H1 (cell line): ENCODE measurements around the gene OR2Y1. TPM values are rescaled to one million over a fixed set of nuclear protein-coding genes. Genes with fewer than 3 reads are reported as not detected.

Experiments
- CBX5 ChIP-seq: fragments of 300-800, 300-1000 bp; sonication (generic); IDR thresholded peaks from 2 replicates; pipeline ENCODE4 v1.7.1; 2016; ENCODE audit warnings: antibody characterized with exemption, low read length, low read depth
- CBX8 ChIP-seq: fragments of 300-800, 300-1000 bp; sonication (generic); IDR thresholded peaks from 2 replicates; pipeline ENCODE4 v1.7.1; 2016; ENCODE audit warnings: low read depth, low read length, borderline replicate concordance
- CTBP2 ChIP-seq: IDR thresholded peaks from 2 replicates; pipeline ENCODE4 v1.7.0; 2011; ENCODE audit warnings: borderline replicate concordance, mild to moderate bottlenecking, moderate library complexity, mixed read lengths, low read length; ENCODE audit not compliant: insufficient read depth, insufficient read length
- E2F6 ChIP-seq: IDR thresholded peaks from 2 replicates; pipeline ENCODE4 v1.6.1; 2012; ENCODE audit warnings: inconsistent platforms
- EGR1 ChIP-seq: IDR thresholded peaks from 2 replicates; pipeline ENCODE4 v1.6.1; 2011; ENCODE audit warnings: low read depth, low read length, borderline replicate concordance
- EZH2 ChIP-seq: fragments of 200-600 bp; sonication (generic); IDR thresholded peaks from 2 replicates; pipeline ENCODE4 v1.7.1; 2012; ENCODE audit warnings: low read depth, mild to moderate bottlenecking, moderate library complexity, low read length, inconsistent platforms; ENCODE audit not compliant: severe bottlenecking
- JUN ChIP-seq: IDR thresholded peaks from 2 replicates; pipeline ENCODE4 v1.6.1; 2011; ENCODE audit warnings: low read depth, mild to moderate bottlenecking, improper control_type of control experiment, low read length
- KDM1A ChIP-seq: fragments of 200-600, 300-600 bp; sonication (generic); IDR thresholded peaks from 2 replicates; pipeline ENCODE4 v1.7.1; 2016; ENCODE audit warnings: mild to moderate bottlenecking, low read length, borderline replicate concordance
- NRF1 ChIP-seq: IDR thresholded peaks from 2 replicates; pipeline ENCODE4 v1.6.1; 2011; ENCODE audit warnings: mild to moderate bottlenecking, low read depth, low read length, improper control_type of control experiment
- PHF8 ChIP-seq: fragments of 200-600 bp; sonication (generic); conservative IDR thresholded peaks from 2 replicates; pipeline ENCODE4 v1.7.1; 2012; ENCODE audit warnings: low read depth, mild to moderate bottlenecking, inconsistent platforms, low read length, moderate library complexity
- RFX5 ChIP-seq: IDR thresholded peaks from 2 replicates; pipeline ENCODE4 v1.6.1; 2011; ENCODE audit warnings: low read depth, low read length, improper control_type of control experiment, borderline replicate concordance
- RXRA ChIP-seq: IDR thresholded peaks from 2 replicates; pipeline ENCODE4 v1.6.1; 2011; ENCODE audit warnings: low read depth, mild to moderate bottlenecking, low read length, moderate library complexity; ENCODE audit not compliant: insufficient read depth
- SAP30 ChIP-seq: fragments of 300-600 bp; sonication (generic); IDR thresholded peaks from 2 replicates; pipeline ENCODE4 v1.7.1; 2012; ENCODE audit warnings: low read length, moderate library complexity, mild to moderate bottlenecking, inconsistent platforms; ENCODE audit not compliant: insufficient read depth, insufficient replicate concordance
- SIRT6 ChIP-seq: IDR thresholded peaks from one replicate; pipeline ENCODE4 v1.7.1; 2012; ENCODE audit warnings: low read length, inconsistent platforms
- SRF ChIP-seq: IDR thresholded peaks from 2 replicates; pipeline ENCODE4 v1.6.1; 2011; ENCODE audit warnings: mild to moderate bottlenecking, low read depth, low read length, moderate library complexity
- SUZ12 ChIP-seq: fragments of 200-600 bp; sonication (generic); IDR thresholded peaks from 2 replicates; pipeline ENCODE4 v1.6.1; 2012; ENCODE audit warnings: mild to moderate bottlenecking, inconsistent platforms, low read length, moderate library complexity, mixed read lengths
- polyA plus RNA-seq, 7 experiments: library from polyadenylated mRNA; depleted of rRNA in 3 of 7; stranded (reverse) in 5 of 7; unstranded in 2 of 7; fragments of >200 nt in 5 of 7; fragments of 200-250 nt in 2 of 7; gene quantifications; 1 replicate in 5 of 7; 2 replicates in 1 of 7; 4 replicates in 1 of 7; pipeline versions ENCODE4 v1.2.1 to v1.2.3, GENCODE V29; 2011 to 2013; ENCODE audit warnings: missing spikeins in 2 of 7, mixed read lengths in 2 of 7
- total RNA-seq: library from RNA; stranded (reverse); fragmentation: NEBNext Ultra II Directional; extraction: Animal tissue kit (Norgen Biotek cat#: 25700); gene quantifications from 2 replicates; pipeline ENCODE4 v1.2.1, GENCODE V29; 2021

Gene OR2Y1
- total and polyA plus RNA-seq, 2 of the 8 experiments (the other 6 are each of a cell fraction or from before 2014, with no cell fraction given): not detected

- TF ChIP-seq E2F6: peak; percentile 70
- no peak for TF ChIP-seq SAP30
- no peak for TF ChIP-seq CTBP2
- no peak for TF ChIP-seq CBX8
- TF ChIP-seq PHF8: 0 out of 2 replicates have a peak, but pooled peaks have one; percentile 3
- TF ChIP-seq EZH2: no peak
- no peak for TF ChIP-seq CBX5
- TF ChIP-seq NRF1: no peak
- no peak for TF ChIP-seq KDM1A
- TF ChIP-seq JUN: no peak
- TF ChIP-seq SRF: no peak
- TF ChIP-seq RXRA: no peak
- TF ChIP-seq SIRT6: no peak
- no peak for TF ChIP-seq SUZ12
- TF ChIP-seq RFX5: no peak
- TF ChIP-seq EGR1: 0 out of 2 replicates have a peak, but pooled peaks have one; percentile 21
Observed at GRCh38 chr5:180785794-180786221, 46.0 kb upstream of the OR2Y1 start (continued).
